Dendritic cell treated with granulocyte-macrophage colony-stimulating factor and Interleukin-4, amounts not matched to agents 40 ng/mL and 50 ng/mL, for 4 days (primary cell): ENCODE results near the gene SYT7.

ENCODE experiments used
- H3K27ac Mint-ChIP-seq: one replicate; pipeline ENCODE4 v1.8.0; 2022; ENCODE audit warnings: mild to moderate bottlenecking, mixed read lengths
- H3K27me3 Mint-ChIP-seq: one replicate; pipeline ENCODE4 v1.8.0; 2022; ENCODE audit warnings: mild to moderate bottlenecking, mixed read lengths
- H3K36me3 Mint-ChIP-seq: one replicate; pipeline ENCODE4 v1.8.0; 2022; ENCODE audit warnings: low read depth, mixed read lengths
- H3K4me1 Mint-ChIP-seq: one replicate; pipeline ENCODE4 v1.8.0; 2022; ENCODE audit warnings: low read depth, mixed read lengths
- H3K4me3 Mint-ChIP-seq: one replicate; pipeline ENCODE4 v1.8.0; 2022; ENCODE audit warnings: mild to moderate bottlenecking, moderate library complexity, mixed read lengths
- H3K9me3 Mint-ChIP-seq: one replicate; pipeline ENCODE4 v1.8.0; 2022; ENCODE audit warnings: mixed read lengths
- intact Hi-C: fragments of 100-400 bp; cut with micrococcal nuclease; formaldehyde crosslinking; loops from one replicate; pipeline ENCODE4 v1.15.0; 2022

SYT7 gene

GRCh38 chr11:61526956-61527731 lies 53.7 kb downstream of the SYT7 start:
- intact Hi-C loops: no loop called here
- Mint-ChIP-seq H3K4me3 (no peak overlapping the region), H3K36me3 (no peaks in the 10 kb centered on the region), H3K9me3 (no peaks in the 10 kb centered on the region), H3K4me1 (no peaks in the 10 kb centered on the region), H3K27me3 (peaks cover 38% of the 10 kb centered on the region), H3K27ac (no peak overlapping the region)

GRCh38 chr11:61526229-61526628 lies 54.6 kb downstream of the SYT7 start:
- Mint-ChIP-seq H3K9me3 (no peaks in the 10 kb centered on the region), H3K27me3 (peaks cover 38% of the 10 kb centered on the region), H3K4me3 (no peak overlapping the region), H3K27ac (no peak overlapping the region), H3K36me3 (no peaks in the 10 kb centered on the region), H3K4me1 (no peaks in the 10 kb centered on the region)
- intact Hi-C loops: no loop called here

GRCh38 chr11:61524963-61525587 lies 55.8 kb downstream of the SYT7 start:
- Mint-ChIP-seq H3K4me1 (no peaks in the 10 kb centered on the region), H3K9me3 (no peaks in the 10 kb centered on the region), H3K27ac (no peak overlapping the region), H3K27me3 (peaks cover 36% of the 10 kb centered on the region), H3K36me3 (no peaks in the 10 kb centered on the region), H3K4me3 (no peak overlapping the region)
- intact Hi-C loops: no loop called here

- H3K27ac Mint-ChIP-seq: no peak overlapping the region
- no peak overlapping the region for H3K4me3 Mint-ChIP-seq
- no peaks in the 10 kb centered on the region for H3K4me1 Mint-ChIP-seq
- peaks cover 34% of the 10 kb centered on the region for H3K27me3 Mint-ChIP-seq
- H3K36me3 Mint-ChIP-seq: no peaks in the 10 kb centered on the region
- intact Hi-C loops: no loop called here
- H3K9me3 Mint-ChIP-seq: no peaks in the 10 kb centered on the region
Measured at GRCh38 chr11:61524446-61524845, 56.4 kb downstream of the SYT7 start.

- no peak overlapping the region for H3K4me3 Mint-ChIP-seq
- intact Hi-C loops: no loop called here
Measured at GRCh38 chr11:61522881-61523280, 58.0 kb downstream of the SYT7 start.

GRCh38 chr11:61518032-61518795 lies 62.7 kb downstream of the SYT7 start:
- no peak overlapping the region for H3K4me3 Mint-ChIP-seq
- no peaks in the 10 kb centered on the region for H3K36me3 Mint-ChIP-seq

More at GRCh38 chr11:61522881-61523280, 58.0 kb downstream of the SYT7 start:
- Mint-ChIP-seq H3K27me3 (peaks cover 35% of the 10 kb centered on the region), H3K4me1 (no peaks in the 10 kb centered on the region), H3K9me3 (no peaks in the 10 kb centered on the region), H3K36me3 (no peaks in the 10 kb centered on the region), H3K27ac (no peak overlapping the region)

GRCh38 chr11:61516675-61517572 lies 64.0 kb downstream of the SYT7 start:
- peaks cover 53% of the 10 kb centered on the region for H3K27me3 Mint-ChIP-seq
- H3K4me1 Mint-ChIP-seq: peaks cover 8% of the 10 kb centered on the region
- H3K27ac Mint-ChIP-seq: no peak overlapping the region
- intact Hi-C loops: loop anchor here (1.0 kb wide), 2 partner anchors 40 to 71 kb away; no protein-coding TSS in a partner anchor
- H3K36me3 Mint-ChIP-seq: no peaks in the 10 kb centered on the region
- H3K4me3 Mint-ChIP-seq: peak overlapping the region; percentile 24
- no peaks in the 10 kb centered on the region for H3K9me3 Mint-ChIP-seq

More at GRCh38 chr11:61518032-61518795, 62.7 kb downstream of the SYT7 start:
- no peak overlapping the region for H3K27ac Mint-ChIP-seq
- H3K4me1 Mint-ChIP-seq: peaks cover 8% of the 10 kb centered on the region
- H3K9me3 Mint-ChIP-seq: no peaks in the 10 kb centered on the region
- H3K27me3 Mint-ChIP-seq: peaks cover 44% of the 10 kb centered on the region
- intact Hi-C loops: no loop called here

- H3K27me3 Mint-ChIP-seq: peaks cover 58% of the 10 kb centered on the region
- intact Hi-C loops: loop anchor here (1.0 kb wide), 1 partner anchor 70 kb away; no protein-coding TSS in a partner anchor
- no peak overlapping the region for H3K27ac Mint-ChIP-seq
- H3K4me1 Mint-ChIP-seq: peaks cover 8% of the 10 kb centered on the region
- no peaks in the 10 kb centered on the region for H3K36me3 Mint-ChIP-seq
- H3K4me3 Mint-ChIP-seq: peak overlapping the region; percentile 38
- no peaks in the 10 kb centered on the region for H3K9me3 Mint-ChIP-seq
Measured at GRCh38 chr11:61516191-61516590, 64.7 kb downstream of the SYT7 start.

- H3K27me3 Mint-ChIP-seq: peaks cover 63% of the 10 kb centered on the region
- no peak overlapping the region for H3K27ac Mint-ChIP-seq
- H3K4me1 Mint-ChIP-seq: peaks cover 8% of the 10 kb centered on the region
- H3K36me3 Mint-ChIP-seq: no peaks in the 10 kb centered on the region
- no peak overlapping the region for H3K4me3 Mint-ChIP-seq
- no peaks in the 10 kb centered on the region for H3K9me3 Mint-ChIP-seq
- intact Hi-C loops: loop anchor here (1.0 kb wide), 1 partner anchor 69 kb away; no protein-coding TSS in a partner anchor
Measured at GRCh38 chr11:61515686-61516085, 65.2 kb downstream of the SYT7 start.

- Mint-ChIP-seq H3K9me3 (no peaks in the 10 kb centered on the region), H3K4me3 (no peak overlapping the region), H3K27ac (no peak overlapping the region), H3K4me1 (peaks cover 16% of the 10 kb centered on the region), H3K36me3 (no peaks in the 10 kb centered on the region), H3K27me3 (peaks cover 75% of the 10 kb centered on the region)
- intact Hi-C loops: no loop called here
Measured at GRCh38 chr11:61514050-61514917, 66.6 kb downstream of the SYT7 start.

- intact Hi-C loops: no loop called here
- no peaks in the 10 kb centered on the region for H3K36me3 Mint-ChIP-seq
- H3K27ac Mint-ChIP-seq: no peak overlapping the region
- peaks cover 76% of the 10 kb centered on the region for H3K27me3 Mint-ChIP-seq
- H3K9me3 Mint-ChIP-seq: no peaks in the 10 kb centered on the region
- peaks cover 17% of the 10 kb centered on the region for H3K4me1 Mint-ChIP-seq
- H3K4me3 Mint-ChIP-seq: no peak overlapping the region
Measured at GRCh38 chr11:61513143-61513765, 67.6 kb downstream of the SYT7 start.

- peaks cover 25% of the 10 kb centered on the region for H3K4me1 Mint-ChIP-seq
- peaks cover 77% of the 10 kb centered on the region for H3K27me3 Mint-ChIP-seq
- no peaks in the 10 kb centered on the region for H3K9me3 Mint-ChIP-seq
- no peaks in the 10 kb centered on the region for H3K36me3 Mint-ChIP-seq
- no peak overlapping the region for H3K4me3 Mint-ChIP-seq
- no peak overlapping the region for H3K27ac Mint-ChIP-seq
- intact Hi-C loops: no loop called here
Measured at GRCh38 chr11:61512435-61512834, 68.4 kb downstream of the SYT7 start.
